Neural crest cell (in vitro differentiated cells): Measurements from ENCODE around the gene SLC39A3. TPM values are rescaled to one million over a fixed set of nuclear protein-coding genes. Genes with fewer than 3 reads are reported as not detected.

Experiments
- DNase-seq: peaks from one replicate; pipeline ENCODE4 v3.0.0; 2021; ENCODE audit warnings: low read depth, mixed read lengths, low spot score
- H3K27ac Mint-ChIP-seq: one replicate; pipeline ENCODE4 v1.8.0; 2021; ENCODE audit warnings: mild to moderate bottlenecking, mixed read lengths; ENCODE audit not compliant: unreplicated experiment
- H3K27me3 Mint-ChIP-seq: 2 replicates; pipeline ENCODE4 v1.8.0; 2021; ENCODE audit warnings: low read depth, mild to moderate bottlenecking, mixed read lengths
- H3K36me3 Mint-ChIP-seq: 2 replicates; pipeline ENCODE4 v1.8.0; 2021; ENCODE audit warnings: low read depth, mild to moderate bottlenecking, mixed read lengths
- H3K4me1 Mint-ChIP-seq: 2 replicates; pipeline ENCODE4 v1.8.0; 2021; ENCODE audit warnings: mixed read lengths
- H3K4me3 Mint-ChIP-seq: one replicate; pipeline ENCODE4 v1.8.0; 2021; ENCODE audit warnings: mild to moderate bottlenecking, mixed read lengths
- H3K9me3 Mint-ChIP-seq: 2 replicates; pipeline ENCODE4 v1.8.0; 2021; ENCODE audit warnings: mixed read lengths
- total RNA-seq: library from RNA; stranded (reverse); gene quantifications from 2 replicates; pipeline ENCODE4 v1.2.1, GENCODE V29; 2021
- TF ChIP-seq, protein P1 (sequence below): fragments of 200-600 bp; sonication (generic); conservative IDR thresholded peaks from 2 replicates; pipeline ENCODE4 v1.5.0; 2021; ENCODE audit warnings: antibody characterized with exemption, mild to moderate bottlenecking

The SLC39A3 gene
- total RNA-seq, 1 donor from 2014 or later, result 43.0 TPM

DNA sequence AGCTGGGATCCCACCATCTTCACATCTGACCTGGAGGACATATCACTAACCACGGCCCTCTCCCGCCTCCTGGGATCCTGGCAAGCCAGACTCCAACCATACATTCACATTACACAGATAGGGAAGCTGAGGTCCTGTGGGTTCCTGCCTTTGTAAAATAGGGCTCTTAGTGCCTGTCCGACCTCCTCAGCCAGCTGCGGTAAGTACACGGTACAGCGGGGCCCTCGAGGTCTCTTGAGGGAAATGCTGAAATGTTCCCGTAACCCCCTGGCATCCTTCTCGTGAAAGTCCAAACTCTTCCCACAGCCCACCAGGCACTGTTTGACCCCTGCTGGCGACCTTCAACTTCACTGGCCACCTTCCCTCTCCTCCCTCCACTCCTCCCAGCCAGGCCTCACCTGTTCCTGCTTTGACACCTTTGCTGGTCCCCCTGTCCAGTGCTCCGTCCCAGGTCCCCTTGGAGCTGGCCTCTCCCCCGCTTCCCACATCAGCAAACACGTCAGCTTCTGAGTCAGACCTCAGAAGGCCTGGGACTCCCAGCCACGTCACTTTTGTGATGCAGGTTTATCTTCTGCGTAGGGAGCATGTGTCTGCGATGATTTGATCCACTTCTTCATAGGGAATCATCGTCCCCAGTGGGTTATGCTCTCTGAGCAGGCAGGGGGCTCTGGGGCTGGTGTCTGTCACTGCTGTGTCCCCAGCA lies 28.5 kb downstream of the SLC39A3 start:
- Mint-ChIP-seq H3K36me3 (peaks cover 10% of the 10 kb centered on the region), H3K27ac (no peak overlapping the region), H3K4me3 (no peak overlapping the region), H3K9me3 (peaks cover 10% of the 10 kb centered on the region), H3K27me3 (peaks cover 11% of the 10 kb centered on the region), H3K4me1 (no peaks in the 10 kb centered on the region)
- TF ChIP-seq, protein P1, sequence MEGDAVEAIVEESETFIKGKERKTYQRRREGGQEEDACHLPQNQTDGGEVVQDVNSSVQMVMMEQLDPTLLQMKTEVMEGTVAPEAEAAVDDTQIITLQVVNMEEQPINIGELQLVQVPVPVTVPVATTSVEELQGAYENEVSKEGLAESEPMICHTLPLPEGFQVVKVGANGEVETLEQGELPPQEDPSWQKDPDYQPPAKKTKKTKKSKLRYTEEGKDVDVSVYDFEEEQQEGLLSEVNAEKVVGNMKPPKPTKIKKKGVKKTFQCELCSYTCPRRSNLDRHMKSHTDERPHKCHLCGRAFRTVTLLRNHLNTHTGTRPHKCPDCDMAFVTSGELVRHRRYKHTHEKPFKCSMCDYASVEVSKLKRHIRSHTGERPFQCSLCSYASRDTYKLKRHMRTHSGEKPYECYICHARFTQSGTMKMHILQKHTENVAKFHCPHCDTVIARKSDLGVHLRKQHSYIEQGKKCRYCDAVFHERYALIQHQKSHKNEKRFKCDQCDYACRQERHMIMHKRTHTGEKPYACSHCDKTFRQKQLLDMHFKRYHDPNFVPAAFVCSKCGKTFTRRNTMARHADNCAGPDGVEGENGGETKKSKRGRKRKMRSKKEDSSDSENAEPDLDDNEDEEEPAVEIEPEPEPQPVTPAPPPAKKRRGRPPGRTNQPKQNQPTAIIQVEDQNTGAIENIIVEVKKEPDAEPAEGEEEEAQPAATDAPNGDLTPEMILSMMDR, result no peak
- no peak for DNase-seq

DNA sequence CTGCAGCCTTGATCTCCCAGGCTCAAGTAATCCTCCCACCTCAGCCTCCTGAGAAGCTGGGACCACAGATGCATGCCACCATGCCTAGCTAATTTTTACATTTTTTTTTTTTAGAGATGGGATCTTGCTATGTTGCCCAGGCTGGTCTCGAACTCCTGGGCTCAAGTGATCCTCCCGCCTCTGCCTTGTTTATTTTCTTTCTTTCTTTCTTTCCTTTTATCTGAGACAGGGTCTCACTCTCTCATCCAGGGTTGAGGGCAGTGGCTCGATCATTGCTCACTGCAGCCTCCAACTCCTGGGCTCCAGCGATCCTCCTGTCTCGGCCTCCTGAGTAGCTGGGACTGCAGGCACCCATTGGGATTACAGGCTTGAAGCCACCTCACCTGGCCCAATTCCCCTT lies 33.6 kb downstream of the SLC39A3 start:
- DNase-seq, result no peak
- H3K27me3 Mint-ChIP-seq, result peaks cover 19% of the 10 kb centered on the region
- H3K9me3 Mint-ChIP-seq, result no peaks in the 10 kb centered on the region
- H3K4me1 Mint-ChIP-seq, result no peaks in the 10 kb centered on the region
- no peak overlapping the region for H3K4me3 Mint-ChIP-seq
- TF ChIP-seq, protein P1, result no peak
- H3K36me3 Mint-ChIP-seq, result no peaks in the 10 kb centered on the region
- H3K27ac Mint-ChIP-seq, result no peak overlapping the region

DNA sequence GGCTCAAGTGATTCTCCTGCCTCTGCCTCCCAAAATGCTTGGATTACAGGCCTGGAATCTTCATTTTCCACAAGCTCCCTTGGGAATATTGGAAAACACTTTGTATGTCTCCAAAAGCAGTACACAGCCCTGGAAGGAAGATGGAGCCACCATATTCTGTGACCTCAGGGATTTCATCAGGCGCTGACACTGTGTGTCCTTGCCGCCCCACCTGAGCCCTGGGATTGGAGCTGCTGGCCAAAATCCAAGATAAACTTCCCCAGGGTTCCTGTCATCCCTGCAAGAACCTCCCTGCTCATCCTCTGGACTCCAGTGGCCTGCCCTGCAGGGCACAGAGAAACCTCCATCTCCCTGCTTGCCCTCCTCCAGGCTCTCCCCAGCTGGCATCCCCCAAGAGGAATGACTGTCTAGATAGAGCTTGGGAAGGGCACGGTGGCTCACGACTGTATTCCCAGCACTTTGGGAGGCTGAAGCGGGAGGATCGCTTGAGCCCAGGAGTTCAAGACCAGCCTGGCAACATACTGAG lies 36.1 kb downstream of the SLC39A3 start:
- TF ChIP-seq, protein P1, result no peak
- Mint-ChIP-seq H3K27me3 (peaks cover 38% of the 10 kb centered on the region), H3K36me3 (no peaks in the 10 kb centered on the region), H3K27ac (no peak overlapping the region), H3K4me3 (peak overlapping the region; percentile 60), H3K4me1 (peaks cover 18% of the 10 kb centered on the region), H3K9me3 (no peaks in the 10 kb centered on the region)
- no peak for DNase-seq

DNA sequence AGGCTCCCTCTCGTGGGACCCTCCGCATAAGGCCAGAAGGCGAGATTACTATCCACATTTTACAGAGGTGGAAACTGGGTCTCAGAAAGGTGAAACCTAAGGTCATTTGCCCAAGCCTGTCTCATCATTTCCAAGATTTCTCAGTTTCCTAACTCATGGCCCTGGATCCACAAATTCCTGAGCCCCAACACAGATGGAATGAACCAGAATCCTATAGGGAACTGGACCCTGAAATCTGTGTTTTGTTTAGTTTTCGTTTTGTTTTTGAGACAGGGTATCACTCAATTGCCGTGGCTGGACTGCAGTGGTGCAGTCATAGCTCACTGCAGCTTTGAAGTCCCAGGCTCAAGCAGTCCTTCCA lies 36.8 kb downstream of the SLC39A3 start:
- peak overlapping the region; percentile 60 for H3K4me3 Mint-ChIP-seq
- H3K27ac Mint-ChIP-seq, result peak overlapping the region; percentile 35
- no peaks in the 10 kb centered on the region for H3K36me3 Mint-ChIP-seq
- DNase-seq, result no peak
- TF ChIP-seq, protein P1, result no peak
- H3K27me3 Mint-ChIP-seq, result peaks cover 41% of the 10 kb centered on the region
- peaks cover 22% of the 10 kb centered on the region for H3K4me1 Mint-ChIP-seq
- no peaks in the 10 kb centered on the region for H3K9me3 Mint-ChIP-seq

DNA sequence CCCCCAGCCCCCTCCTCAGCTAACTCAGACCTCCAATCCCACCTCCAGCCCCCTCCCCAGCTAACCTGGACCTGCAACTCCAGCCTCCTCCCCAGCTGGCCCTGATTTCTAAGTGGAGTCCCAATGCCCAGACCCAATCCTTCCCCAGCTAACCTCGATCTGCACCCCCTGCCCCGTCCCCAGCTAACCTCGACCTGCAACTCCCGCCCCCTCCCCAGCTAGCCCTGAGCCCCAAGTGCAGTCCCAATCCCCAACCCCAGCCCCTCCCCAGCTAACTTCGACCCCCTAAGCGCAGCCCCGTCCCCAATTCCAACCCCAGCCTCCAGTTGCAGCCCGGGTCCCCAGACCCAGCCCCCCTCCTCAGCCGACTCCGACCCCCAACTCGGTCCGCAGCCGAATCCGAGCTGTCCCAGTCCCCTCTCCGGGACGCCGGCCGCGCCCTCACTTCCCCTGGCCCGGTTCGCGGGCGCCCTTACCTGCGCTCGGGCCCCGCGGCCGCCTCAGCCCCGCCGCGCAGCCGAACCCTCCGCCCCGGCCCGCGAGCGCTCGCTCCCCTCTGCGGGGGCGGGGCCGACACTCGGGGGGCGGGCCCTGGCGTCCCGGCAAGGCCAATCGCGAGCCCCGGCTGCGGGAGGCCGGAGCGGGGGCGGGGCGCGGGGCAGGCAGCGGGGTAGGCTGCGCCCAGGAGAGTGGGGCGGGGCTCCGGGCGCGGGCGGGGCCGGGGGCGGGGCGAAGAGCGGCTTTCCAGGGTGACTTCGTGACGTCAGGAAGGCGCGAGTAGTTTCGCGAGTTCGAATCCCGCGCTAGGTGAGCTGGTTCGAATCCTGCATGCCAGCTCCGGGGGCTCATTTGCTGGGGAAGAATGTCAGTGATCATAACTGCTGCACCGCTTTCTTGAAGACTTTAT lies 37.4 kb downstream of the SLC39A3 start, which contains the start of gene GNG7:
Gene GNG7, minus strand, starts transcription at position 525 of the 907 bp plus-strand sequence. CDS start 182,006 bp downstream, outside the sequence.
- H3K27ac Mint-ChIP-seq, result peak within 1 kb of the TSS; percentile 35
- H3K4me1 Mint-ChIP-seq, result peaks cover 23% of the 10 kb centered on the region
- H3K36me3 Mint-ChIP-seq, result no peaks in the 10 kb centered on the region
- TF ChIP-seq, protein P1, result no peak
- no peaks in the 10 kb centered on the region for H3K9me3 Mint-ChIP-seq
- H3K27me3 Mint-ChIP-seq, result peaks cover 41% of the 10 kb centered on the region
- peak; percentile 91 for DNase-seq
- peak within 1 kb of the TSS; percentile 69 for H3K4me3 Mint-ChIP-seq
